SIG-M5 treated with dmso at 0.1 percent for 504 hours (cell line): Measurements from ENCODE around the gene CEP76.

Source experiments
- DNase-seq: peaks from one replicate; lab custom pipeline; 2025; ENCODE audit not compliant: unreplicated experiment; lab: John Stamatoyannopoulos, UW

CEP76 gene

GRCh38 chr18:12702221-12703095 lies at the start of gene CEP76, which contains the start of gene PSMG2:
Gene CEP76, minus strand, starts transcription at chr18:12702723. Its CDS starts 175 bp downstream, at chr18:12702548.
Gene PSMG2, plus strand, starts transcription at chr18:12703042. Its CDS starts 66 bp downstream, at chr18:12703108.
- DNase-seq: peak; percentile 73

GRCh38 chr18:12751891-12752290 lies 49.4 kb upstream of the CEP76 start:
- DNase-seq: no peak

- DNase-seq: no peak
Observed at GRCh38 chr18:12751503-12751884, 49.0 kb upstream of the CEP76 start.

- no peak for DNase-seq
Observed at GRCh38 chr18:12750715-12751502, 48.4 kb upstream of the CEP76 start.

- no peak for DNase-seq
Observed at GRCh38 chr18:12750076-12750714, 47.7 kb upstream of the CEP76 start.

- DNase-seq: no peak
Observed at GRCh38 chr18:12749121-12749520, 46.6 kb upstream of the CEP76 start.

GRCh38 chr18:12748671-12749070 lies 46.1 kb upstream of the CEP76 start:
- no peak for DNase-seq

- DNase-seq: no peak
Observed at GRCh38 chr18:12747530-12748315, 45.2 kb upstream of the CEP76 start.

GRCh38 chr18:12745095-12745795 lies 42.7 kb upstream of the CEP76 start:
- DNase-seq: no peak

GRCh38 chr18:12744103-12744502 lies 41.6 kb upstream of the CEP76 start:
- DNase-seq: peak; percentile 61

GRCh38 chr18:12742453-12742852 lies 39.9 kb upstream of the CEP76 start:
- DNase-seq: no peak

GRCh38 chr18:12741351-12741750 lies 38.8 kb upstream of the CEP76 start:
- DNase-seq: no peak

- DNase-seq: no peak
Observed at GRCh38 chr18:12737243-12737902, 34.9 kb upstream of the CEP76 start.

GRCh38 chr18:12726774-12727550 lies 24.4 kb upstream of the CEP76 start:
- peak; percentile 77 for DNase-seq

GRCh38 chr18:12726331-12726730 lies 23.8 kb upstream of the CEP76 start:
- no peak for DNase-seq

- no peak for DNase-seq
Observed at GRCh38 chr18:12722731-12723130, 20.2 kb upstream of the CEP76 start.

GRCh38 chr18:12721495-12722275 lies 19.2 kb upstream of the CEP76 start:
- DNase-seq: no peak

GRCh38 chr18:12711446-12711845 lies 8.9 kb upstream of the CEP76 start:
- no peak for DNase-seq
